GM19397 (cell line): Measurements from ENCODE around the gene TAF3.

ENCODE experiments used
- ATAC-seq: cut with Tn5 transposase; IDR thresholded peaks from one replicate; pipeline ENCODE4 v1.9.1; 2021; ENCODE audit warnings: mild to moderate bottlenecking, moderate library complexity; ENCODE audit not compliant: unreplicated experiment

The TAF3 gene

GRCh38 chr10:7962592-7962991 lies 144.3 kb downstream of the TAF3 start:
- no peak for ATAC-seq

- ATAC-seq, result no peak
Observed at GRCh38 chr10:7965457-7965856, 147.2 kb downstream of the TAF3 start.

GRCh38 chr10:7967035-7967434 lies 148.7 kb downstream of the TAF3 start:
- ATAC-seq, result no peak

- ATAC-seq, result no peak
Observed at GRCh38 chr10:7968510-7969112, 150.3 kb downstream of the TAF3 start.

GRCh38 chr10:7969623-7970022 lies 151.3 kb downstream of the TAF3 start:
- ATAC-seq, result no peak

- no peak for ATAC-seq
Observed at GRCh38 chr10:7971949-7972348, 153.6 kb downstream of the TAF3 start.

GRCh38 chr10:7972367-7972766 lies 154.1 kb downstream of the TAF3 start:
- ATAC-seq, result no peak

GRCh38 chr10:7980196-7980595 lies 161.9 kb downstream of the TAF3 start:
- ATAC-seq, result no peak

GRCh38 chr10:7982727-7983126 lies 164.4 kb downstream of the TAF3 start:
- no peak for ATAC-seq

- no peak for ATAC-seq
Observed at GRCh38 chr10:7984325-7984724, 166.0 kb downstream of the TAF3 start.

GRCh38 chr10:7984896-7985295 lies 166.6 kb downstream of the TAF3 start:
- ATAC-seq, result no peak

GRCh38 chr10:7986851-7987250 lies 168.5 kb downstream of the TAF3 start:
- no peak for ATAC-seq

GRCh38 chr10:7988989-7989388 lies 170.7 kb downstream of the TAF3 start:
- no peak for ATAC-seq

- no peak for ATAC-seq
Observed at GRCh38 chr10:7998831-7999230, 180.5 kb downstream of the TAF3 start.

GRCh38 chr10:8004469-8005000 lies 186.2 kb downstream of the TAF3 start:
- no peak for ATAC-seq

- ATAC-seq, result no peak
Observed at GRCh38 chr10:8006274-8006999, 188.1 kb downstream of the TAF3 start.

GRCh38 chr10:8009031-8009430 lies 190.7 kb downstream of the TAF3 start:
- ATAC-seq, result no peak

GRCh38 chr10:8013006-8013405 lies 194.7 kb downstream of the TAF3 start:
- ATAC-seq, result no peak

GRCh38 chr10:8013619-8014018 lies 195.3 kb downstream of the TAF3 start:
- no peak for ATAC-seq

- ATAC-seq, result no peak
Observed at GRCh38 chr10:8014649-8015048, 196.3 kb downstream of the TAF3 start.

GRCh38 chr10:8017277-8017676 lies 199.0 kb downstream of the TAF3 start:
- no peak for ATAC-seq

- no peak for ATAC-seq
Observed at GRCh38 chr10:8023321-8023720, 205.0 kb downstream of the TAF3 start.
